Putamen (tissue), 1 donor: Measurements from ENCODE around the gene TRPV2.
"Not testable (repeated sequence)": the region's sequence is repeated elsewhere in the genome, so short reads cannot be mapped to it uniquely, and the experiment has no call there.

Source experiments
- DNase-seq: peaks from one replicate; pipeline ENCODE4 v3.0.0-alpha.2; 2016; ENCODE audit warnings: low spot score

TRPV2 gene

GRCh38 chr17:16435925-16436886 lies 20.8 kb downstream of the TRPV2 start:
- no peak for DNase-seq

GRCh38 chr17:16437083-16437482 lies 21.7 kb downstream of the TRPV2 start:
- DNase-seq: no peak

- DNase-seq: no peak
These were observed 22.8 kb downstream of the TRPV2 start for GRCh38 chr17:16438173-16438556.

DNA sequence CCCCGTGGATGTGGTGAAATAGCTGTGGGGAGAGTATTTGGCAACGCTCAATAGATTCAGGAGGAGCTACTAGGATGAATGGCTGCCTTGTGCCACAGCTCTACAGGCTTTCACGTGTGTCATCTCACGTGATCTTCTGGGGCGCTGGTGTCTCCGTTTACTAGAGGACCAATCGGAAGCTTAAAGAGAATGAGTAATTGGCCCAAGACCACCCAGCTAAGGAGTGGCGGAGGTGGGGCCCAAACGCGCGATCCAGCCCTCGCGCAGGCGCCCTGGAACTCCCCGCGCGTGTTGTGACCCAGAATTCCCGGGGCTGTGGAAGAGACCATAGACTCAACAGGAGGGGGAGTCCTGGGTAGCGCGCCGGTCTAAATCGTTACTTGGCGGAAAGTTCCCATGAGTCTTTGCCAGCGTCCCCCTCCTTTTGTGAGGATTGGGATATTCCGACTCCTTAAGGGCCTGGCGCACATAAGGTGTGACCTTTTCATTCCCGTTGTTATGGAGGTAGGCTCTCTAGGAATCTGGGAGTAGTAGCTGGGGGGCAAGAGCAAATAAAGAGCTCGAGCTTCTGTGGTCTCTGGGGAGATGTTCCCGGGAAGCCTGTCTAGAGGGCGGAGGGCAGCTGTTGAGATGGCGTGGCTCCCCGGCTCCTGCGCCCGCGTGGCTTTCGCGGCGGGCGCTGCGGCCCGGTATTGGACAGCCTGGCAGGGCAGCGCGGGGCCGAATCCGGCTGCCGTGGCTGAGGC lies 23.4 kb downstream of the TRPV2 start:
- peak; percentile 99 for DNase-seq

DNA sequence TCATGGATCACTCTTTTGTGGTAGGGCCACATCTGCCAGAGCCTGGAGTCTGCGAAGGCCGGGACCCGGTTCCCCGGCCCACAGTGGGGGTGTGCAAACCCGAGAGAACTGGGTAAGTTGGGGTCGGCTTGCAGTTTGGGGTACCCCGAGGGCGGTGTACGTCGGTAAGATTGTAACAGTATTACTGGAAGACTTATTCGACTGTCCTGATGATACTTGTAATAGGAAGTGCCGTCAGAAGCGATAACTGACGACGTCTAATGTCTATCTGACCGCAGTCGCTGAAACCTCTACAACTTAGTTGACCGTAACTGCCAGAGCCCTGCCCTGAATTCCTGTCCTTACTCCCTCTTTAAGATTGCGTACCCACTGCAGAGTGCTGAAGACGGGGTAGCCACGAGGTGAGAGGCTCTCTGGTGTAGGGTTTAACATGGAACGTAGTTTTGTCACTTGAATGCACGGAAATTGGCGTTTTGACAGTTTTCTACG lies 24.0 kb downstream of the TRPV2 start:
- DNase-seq: no peak

GRCh38 chr17:16439811-16440351 lies 24.5 kb downstream of the TRPV2 start:
- DNase-seq: no peak

DNA sequence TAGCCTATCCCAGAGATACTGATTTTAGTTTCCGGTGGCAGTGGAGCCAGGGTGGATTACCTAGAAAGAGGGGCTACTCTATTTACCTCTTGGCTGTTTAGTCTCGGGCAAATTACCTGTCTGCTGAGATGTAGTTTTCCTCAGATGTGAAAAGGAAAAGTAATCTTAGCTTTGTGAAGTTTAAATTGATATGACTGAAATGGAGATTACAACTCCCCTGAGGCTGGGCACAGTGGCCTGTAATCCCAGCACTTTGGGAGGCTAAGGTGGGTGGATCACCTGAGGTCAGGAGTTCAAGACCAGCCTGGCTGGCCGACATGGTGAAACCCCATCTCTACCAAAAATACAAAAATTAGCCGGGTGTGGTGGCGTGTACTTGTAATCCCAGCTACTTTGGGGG lies 25.0 kb downstream of the TRPV2 start:
- DNase-seq: not testable (repeated sequence)

GRCh38 chr17:16440901-16441629 lies 25.7 kb downstream of the TRPV2 start:
- DNase-seq: no peak

DNA sequence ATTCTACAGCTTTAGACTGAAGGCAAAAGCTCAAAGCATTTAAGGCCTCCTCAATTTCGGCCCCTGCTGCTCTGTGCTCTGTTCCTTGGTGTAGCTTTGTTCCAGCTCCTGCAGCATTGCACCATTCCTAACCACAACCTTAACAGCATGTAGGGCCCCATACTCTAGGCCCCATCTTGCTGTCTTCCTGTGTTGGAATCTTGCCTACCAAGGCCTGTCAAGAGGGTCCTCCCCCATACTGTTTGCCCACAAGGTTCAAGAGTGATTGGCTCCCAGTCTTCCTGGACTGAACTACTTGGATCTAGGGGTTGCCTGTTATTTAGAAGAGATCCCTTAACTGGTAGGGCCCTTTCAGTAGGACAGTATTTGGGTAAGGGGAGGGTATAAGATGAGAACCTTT lies 26.8 kb downstream of the TRPV2 start:
- DNase-seq: no peak

DNA sequence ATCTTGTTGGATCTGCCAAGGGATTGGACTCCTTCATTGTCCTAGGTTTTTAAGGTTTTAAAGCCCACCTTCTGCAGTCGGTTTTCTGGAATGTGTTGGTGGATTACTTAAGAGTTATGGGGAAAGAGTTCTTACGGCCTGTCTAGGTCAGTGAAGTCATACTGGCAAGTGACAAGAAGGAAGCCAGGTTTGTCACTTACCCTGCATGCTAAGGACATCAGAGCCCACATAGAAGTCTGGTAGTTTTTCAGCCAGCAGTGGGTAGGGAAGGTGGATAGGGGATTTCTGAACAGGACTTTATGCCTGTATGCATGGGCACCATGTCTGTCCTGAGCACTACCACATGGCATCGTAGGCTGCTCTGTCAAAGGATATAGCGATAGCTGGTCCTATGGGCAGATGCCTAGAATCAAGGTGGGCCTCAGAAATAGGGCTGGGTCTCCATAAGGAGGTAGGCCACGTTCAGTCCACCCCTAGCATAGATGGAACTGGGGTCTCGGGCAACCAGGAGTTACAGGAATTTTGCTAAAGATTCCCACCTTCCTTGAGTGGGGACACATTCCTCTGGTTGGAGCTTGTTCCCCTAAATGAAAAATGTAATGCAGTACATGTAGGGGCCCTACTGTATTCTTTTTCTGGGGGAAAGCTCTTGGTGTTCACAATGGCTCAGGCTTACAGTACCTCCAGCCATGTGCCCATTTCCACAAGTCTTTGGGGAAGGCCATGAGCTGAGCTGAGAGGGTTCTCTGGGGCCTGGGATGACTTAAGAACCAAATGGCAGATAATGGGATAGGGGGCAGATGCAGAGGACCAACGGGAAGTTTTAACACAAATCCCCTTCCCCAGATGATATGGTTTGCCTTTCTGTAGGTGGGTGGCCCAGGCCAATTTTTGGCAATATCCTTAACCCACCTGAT lies 27.5 kb downstream of the TRPV2 start:
- no peak for DNase-seq

- DNase-seq: no peak
These were observed 28.3 kb downstream of the TRPV2 start for GRCh38 chr17:16443511-16444257.

DNA sequence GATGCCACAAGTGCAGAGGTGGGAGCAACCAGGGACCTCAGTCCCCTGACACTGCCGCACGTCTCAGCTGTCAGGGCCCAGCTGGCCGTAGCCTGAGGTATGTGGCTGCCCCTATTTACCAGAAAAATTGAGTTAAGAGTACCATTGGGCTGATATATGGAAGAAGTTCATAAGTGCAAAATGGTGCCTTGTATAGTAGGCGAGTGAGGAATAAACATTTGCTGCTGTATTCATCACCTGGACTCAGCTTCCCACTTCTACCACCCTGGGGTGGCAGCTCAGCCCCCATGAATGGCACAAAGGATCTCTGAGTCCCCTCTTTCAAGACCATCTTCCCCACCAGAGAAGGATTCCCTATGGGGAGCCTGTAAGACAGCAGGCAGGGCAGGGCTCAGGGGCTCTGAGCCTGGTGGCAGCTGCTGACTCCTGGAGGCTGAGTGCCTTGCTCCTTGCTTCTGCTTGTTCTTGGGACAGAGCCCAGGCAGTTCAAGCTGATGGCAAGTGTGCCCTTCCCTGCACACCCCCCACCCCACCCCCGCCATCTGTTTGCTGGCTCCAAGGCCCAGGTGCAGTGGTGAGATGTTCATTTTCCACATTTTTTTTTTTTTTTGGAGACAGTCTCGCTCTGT lies 29.0 kb downstream of the TRPV2 start:
- DNase-seq: no peak

GRCh38 chr17:16446338-16446983 lies 31.1 kb downstream of the TRPV2 start:
- DNase-seq: no peak

GRCh38 chr17:16447676-16448075 lies 32.3 kb downstream of the TRPV2 start:
- DNase-seq: no peak

DNA sequence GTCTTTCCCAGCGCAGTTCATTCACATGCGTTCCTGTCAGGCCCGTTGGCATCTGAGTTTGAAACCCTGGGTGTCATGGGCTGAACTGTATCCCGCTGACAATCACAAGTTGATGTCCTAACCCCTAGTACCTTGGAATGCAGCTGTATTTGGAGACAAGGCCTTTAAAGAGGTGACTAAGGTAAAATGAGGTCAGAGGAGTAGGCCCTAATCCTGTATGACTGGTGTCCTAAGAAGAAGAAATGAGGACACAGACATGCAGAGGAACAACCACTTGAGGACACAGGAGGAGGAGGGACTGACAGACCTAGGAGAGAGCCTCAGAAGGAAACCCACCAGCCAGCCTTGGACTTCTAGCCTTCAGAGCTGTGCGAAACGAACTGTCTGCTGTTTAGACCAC lies 33.1 kb downstream of the TRPV2 start:
- no peak for DNase-seq

DNA sequence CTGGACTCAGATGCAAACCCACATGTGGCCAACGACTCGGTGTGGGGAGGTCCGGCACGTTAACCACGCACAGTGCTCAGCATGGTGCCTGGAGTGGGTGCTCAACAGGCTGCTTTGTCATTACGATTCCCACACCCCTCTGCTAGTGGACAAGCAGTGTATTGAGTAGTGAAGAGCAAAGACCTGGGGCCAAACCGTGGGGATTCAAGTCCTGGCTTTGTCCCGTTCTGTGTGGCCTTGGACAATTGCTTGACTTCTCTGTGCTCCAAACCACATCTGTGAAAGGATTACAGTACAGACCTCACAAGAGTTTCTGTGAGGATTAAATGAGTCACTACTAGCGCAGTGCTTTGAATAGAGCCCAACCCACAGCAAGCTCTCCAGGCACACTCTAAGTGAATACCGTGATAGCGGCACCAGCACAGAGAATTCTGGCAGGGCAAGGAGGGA lies 33.8 kb downstream of the TRPV2 start:
- DNase-seq: no peak

GRCh38 chr17:16450028-16450427 lies 34.7 kb downstream of the TRPV2 start:
- DNase-seq: no peak

- not testable (repeated sequence) for DNase-seq
These were observed 36.9 kb downstream of the TRPV2 start for GRCh38 chr17:16452268-16452667.

- DNase-seq: no peak
These were observed 38.1 kb downstream of the TRPV2 start for GRCh38 chr17:16453493-16453851.
